Choroid plexus epithelial cell (primary cell): ENCODE measurements around the gene DACT2.

Source experiments
- DNase-seq: peaks from one replicate; pipeline ENCODE4 v3.0.0-alpha.2; 2010; ENCODE audit warnings: low read depth
- H3K4me3 ChIP-seq: 2 replicates; pipeline ENCODE4 v1.5.1; 2011; ENCODE audit warnings: low read depth, mild to moderate bottlenecking, control low read depth, low read length, moderate library complexity
- TF ChIP-seq, protein P1 (sequence below): conservative IDR thresholded peaks from 2 replicates; pipeline ENCODE4 v1.5.1; 2011; ENCODE audit warnings: low read depth, mild to moderate bottlenecking, control low read depth, inconsistent platforms, low read length, moderate library complexity

The DACT2 gene

DNA sequence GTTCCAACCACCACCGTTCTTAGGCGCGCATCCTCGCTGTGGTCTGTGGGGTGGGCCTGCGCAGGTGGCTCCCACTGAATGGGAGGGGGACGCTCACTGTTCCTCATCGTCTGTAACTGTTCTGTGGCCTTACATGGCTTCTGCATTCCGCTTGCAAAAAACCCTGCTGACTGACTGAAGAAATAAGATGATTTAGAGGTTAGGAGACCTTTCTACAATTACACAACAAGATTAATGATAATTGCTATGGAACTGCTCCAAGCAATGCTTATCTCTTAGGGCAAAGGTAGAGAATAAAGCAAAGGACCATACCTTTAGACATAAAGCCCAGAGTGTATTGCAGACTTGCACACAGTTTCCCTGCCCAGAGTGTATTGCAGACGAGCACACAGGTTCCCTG, 14.4 kb upstream of the DACT2 start:
- no peak overlapping the region for H3K4me3 ChIP-seq
- TF ChIP-seq, protein P1, sequence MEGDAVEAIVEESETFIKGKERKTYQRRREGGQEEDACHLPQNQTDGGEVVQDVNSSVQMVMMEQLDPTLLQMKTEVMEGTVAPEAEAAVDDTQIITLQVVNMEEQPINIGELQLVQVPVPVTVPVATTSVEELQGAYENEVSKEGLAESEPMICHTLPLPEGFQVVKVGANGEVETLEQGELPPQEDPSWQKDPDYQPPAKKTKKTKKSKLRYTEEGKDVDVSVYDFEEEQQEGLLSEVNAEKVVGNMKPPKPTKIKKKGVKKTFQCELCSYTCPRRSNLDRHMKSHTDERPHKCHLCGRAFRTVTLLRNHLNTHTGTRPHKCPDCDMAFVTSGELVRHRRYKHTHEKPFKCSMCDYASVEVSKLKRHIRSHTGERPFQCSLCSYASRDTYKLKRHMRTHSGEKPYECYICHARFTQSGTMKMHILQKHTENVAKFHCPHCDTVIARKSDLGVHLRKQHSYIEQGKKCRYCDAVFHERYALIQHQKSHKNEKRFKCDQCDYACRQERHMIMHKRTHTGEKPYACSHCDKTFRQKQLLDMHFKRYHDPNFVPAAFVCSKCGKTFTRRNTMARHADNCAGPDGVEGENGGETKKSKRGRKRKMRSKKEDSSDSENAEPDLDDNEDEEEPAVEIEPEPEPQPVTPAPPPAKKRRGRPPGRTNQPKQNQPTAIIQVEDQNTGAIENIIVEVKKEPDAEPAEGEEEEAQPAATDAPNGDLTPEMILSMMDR = no peak
- DNase-seq = no peak

DNA sequence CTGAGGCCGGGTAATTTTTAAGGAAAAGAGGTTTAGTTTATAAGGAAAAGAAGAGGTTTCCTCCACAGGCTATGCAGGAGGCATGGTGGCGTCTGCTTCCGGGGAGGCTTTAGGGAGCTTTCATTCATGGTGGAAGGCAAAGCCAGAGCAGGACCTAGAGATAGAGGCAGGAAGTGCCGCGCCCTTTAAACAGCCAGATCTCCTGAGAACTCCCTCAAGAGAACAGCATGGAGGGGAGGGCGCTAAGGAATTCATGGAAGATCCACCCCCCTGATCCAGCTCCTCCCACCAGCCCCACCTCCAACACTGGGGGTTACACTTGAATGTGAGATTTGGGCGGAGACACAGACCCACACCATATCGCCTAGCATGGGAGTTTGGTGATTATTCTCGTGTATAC, 13.9 kb upstream of the DACT2 start:
- H3K4me3 ChIP-seq = no peak overlapping the region
- TF ChIP-seq, protein P1 = no peak
- no peak for DNase-seq

DNA sequence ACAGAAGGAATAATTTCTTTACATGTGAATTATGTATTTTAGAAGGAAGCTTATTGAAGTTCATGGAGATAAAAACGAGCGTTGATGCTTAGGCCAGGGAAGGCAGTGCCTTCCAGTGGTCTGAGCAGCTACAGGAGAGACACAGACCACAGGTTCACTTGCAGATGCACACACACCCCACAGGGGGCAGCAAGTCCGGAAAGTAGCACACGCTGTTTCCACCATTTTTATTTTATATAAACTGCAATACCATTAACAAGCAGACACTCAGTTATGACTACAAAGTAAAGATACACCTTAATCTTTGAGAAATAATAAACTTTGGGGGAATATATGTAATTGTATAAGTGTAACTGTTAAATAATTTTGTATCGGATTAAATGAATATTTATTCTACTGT, 13.5 kb upstream of the DACT2 start:
- no peak overlapping the region for H3K4me3 ChIP-seq
- peak; percentile 29 for DNase-seq

DNA sequence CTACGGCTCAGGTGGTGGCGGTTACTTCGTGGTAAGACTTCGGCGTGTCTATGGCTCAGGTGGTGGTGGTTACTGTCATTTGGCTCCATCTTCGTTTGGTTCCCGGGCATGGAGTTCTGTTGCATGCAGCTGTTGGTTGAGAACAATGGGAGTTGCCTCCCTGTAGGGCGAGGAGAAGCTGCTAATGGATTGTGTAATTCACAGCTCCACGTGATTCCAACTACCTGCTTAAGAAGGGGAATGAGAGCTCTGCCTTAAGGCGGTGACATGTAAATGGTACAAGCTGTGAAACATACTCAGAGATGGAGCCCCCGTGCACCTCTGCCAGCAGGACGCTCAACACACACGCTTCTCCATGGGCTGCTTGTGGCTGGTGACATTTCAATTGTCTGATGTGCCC, 12.4 kb upstream of the DACT2 start:
- TF ChIP-seq, protein P1 = no peak
- DNase-seq = no peak
- H3K4me3 ChIP-seq = no peak overlapping the region

More for the DNA sequence above, 13.5 kb upstream of the DACT2 start:
- TF ChIP-seq, protein P1 = peak; percentile 61

DNA sequence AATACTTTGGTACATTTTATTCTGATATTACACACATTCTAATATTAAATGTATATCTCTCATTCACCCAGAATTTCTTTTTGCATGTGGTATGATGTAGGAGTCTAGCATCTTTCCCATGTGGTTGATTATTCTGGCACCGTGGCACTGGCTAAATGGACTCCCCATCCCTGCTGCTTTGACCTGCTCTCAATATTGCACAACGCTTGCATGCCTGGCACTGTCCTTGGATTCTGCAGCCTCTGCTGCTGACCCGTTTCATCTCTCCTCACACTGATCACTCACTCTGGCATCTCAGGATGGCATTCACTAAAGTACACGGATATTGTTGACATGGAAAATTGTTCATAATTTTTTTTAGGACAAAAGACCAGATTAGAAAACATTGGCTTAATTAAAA, 11.5 kb upstream of the DACT2 start:
- no peak overlapping the region for H3K4me3 ChIP-seq
- TF ChIP-seq, protein P1 = no peak
- DNase-seq = no peak

DNA sequence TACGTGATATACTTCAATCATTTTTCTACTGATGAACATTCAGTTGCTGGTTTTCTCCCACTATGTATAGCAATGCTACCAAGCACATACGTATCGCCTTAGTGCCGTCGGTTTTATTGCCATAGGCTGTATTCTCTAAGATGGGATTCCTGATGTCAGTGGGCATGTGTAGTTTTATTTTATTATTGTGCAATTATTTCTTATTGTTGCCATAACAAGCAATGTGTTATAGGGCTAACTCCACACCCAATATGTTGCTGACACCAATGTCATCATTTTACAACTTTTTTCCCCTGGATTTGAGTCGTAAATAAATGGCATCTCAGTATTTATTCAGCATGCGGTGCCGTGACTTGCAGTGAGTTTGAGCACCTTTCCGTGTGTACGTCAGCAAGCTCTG, 10.8 kb upstream of the DACT2 start:
- TF ChIP-seq, protein P1 = no peak

DNA sequence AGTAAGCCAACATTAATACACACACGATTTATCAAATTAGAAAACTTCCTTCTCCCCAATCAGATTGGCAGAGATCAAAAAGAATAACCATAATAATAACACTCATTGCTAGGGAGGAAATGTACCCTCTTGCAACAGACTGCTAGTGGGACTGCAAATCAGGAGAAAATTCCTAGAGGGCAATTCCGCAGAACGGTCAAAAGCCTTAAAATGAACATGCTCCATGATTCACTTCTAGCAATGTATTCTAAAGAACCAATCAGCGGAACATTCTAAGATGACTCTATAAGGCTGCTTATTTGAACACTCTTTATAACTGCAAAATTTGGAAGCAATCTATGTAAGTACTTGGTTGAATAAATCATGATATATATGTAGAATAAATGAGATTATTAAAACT, 8.5 kb upstream of the DACT2 start:
- no peak overlapping the region for H3K4me3 ChIP-seq
- TF ChIP-seq, protein P1 = no peak
- peak; percentile 21 for DNase-seq

More for the DNA sequence above, 10.8 kb upstream of the DACT2 start:
- H3K4me3 ChIP-seq = no peak overlapping the region
- DNase-seq = no peak
